ENCODE results near the gene DACH1. TPM values are rescaled to one million over a fixed set of nuclear protein-coding genes. Genes with fewer than 3 reads are reported as not detected.

DACH1 gene
- total RNA-seq, 1 donor from 2014 or later, result 8.1 TPM

GRCh38 chr13:71454509-71454908 lies 412.5 kb downstream of the DACH1 start:
- Histone ChIP-seq H3K27ac (no peak overlapping the region), H3K36me3 (no peaks in the 10 kb centered on the region), H3K4me1 (no peaks in the 10 kb centered on the region), H3K4me3 (no peak overlapping the region), H3K27me3 (ENCODE audit: low read depth) (no peaks in the 10 kb centered on the region), H3K9me3 (no peaks in the 10 kb centered on the region)
- DNase-seq (no peak), ATAC-seq (no peak)
- no peak for TF ChIP-seq CTCF (IDR thresholded peaks at IDR 0.05)
- intact Hi-C loops (cut with DNase I), result no loop called here

GRCh38 chr13:71448080-71448630 lies 418.8 kb downstream of the DACH1 start:
- Histone ChIP-seq H3K36me3 (no peaks in the 10 kb centered on the region), H3K27ac (no peak overlapping the region), H3K27me3 (ENCODE audit: low read depth) (no peaks in the 10 kb centered on the region), H3K4me3 (no peak overlapping the region), H3K4me1 (no peaks in the 10 kb centered on the region), H3K9me3 (no peaks in the 10 kb centered on the region)
- DNase-seq, result no peak
- TF ChIP-seq CTCF (IDR thresholded peaks at IDR 0.05), result no peak
- intact Hi-C loops (cut with DNase I), result no loop called here
- no peak for ATAC-seq

DNA sequence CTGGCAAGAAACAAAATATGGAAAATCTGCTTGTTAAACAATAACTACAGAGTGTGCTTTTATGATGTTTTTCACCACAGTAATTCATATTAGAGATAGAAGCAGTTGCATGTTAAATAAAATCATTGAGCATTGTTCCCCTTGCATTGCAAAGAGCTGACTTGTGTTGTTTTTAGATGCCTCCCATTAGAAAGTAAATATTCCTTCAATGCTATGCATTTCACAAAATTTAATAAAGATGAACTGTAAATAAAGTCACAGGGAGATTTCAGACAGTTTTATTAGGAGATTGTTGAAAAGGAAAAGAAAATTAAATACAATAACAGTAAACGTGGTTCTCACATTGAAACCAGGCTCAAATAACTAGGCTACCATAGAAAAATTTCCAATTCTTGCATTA lies 429.3 kb downstream of the DACH1 start:
- no peak for ATAC-seq
- Histone ChIP-seq H3K27me3 (ENCODE audit: low read depth) (no peaks in the 10 kb centered on the region), H3K27ac (no peak overlapping the region)

DNA sequence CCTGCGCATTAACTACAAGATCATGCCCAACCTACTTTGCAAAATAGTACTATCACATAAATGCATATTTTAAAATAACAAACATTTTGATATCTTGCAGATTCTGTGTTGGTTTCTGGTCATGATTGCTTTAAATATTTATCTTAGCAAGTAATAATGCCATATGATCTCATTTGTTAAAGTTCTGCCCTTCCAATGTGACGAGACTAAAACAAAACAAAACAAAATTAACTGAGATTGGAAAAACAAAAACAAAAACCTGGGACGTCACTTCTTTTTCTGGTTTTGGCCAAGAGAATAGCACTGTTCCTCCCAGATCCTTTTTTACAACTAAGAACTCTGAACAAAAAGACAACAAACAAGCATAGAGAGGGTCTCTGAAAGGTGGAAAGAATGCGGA lies 436.3 kb downstream of the DACH1 start:
- H3K27me3 ChIP-seq (ENCODE audit: low read depth), result no peaks in the 10 kb centered on the region
- DNase-seq (no peak), ATAC-seq (no peak)
- intact Hi-C loops (cut with DNase I), result no loop called here
- no peaks in the 10 kb centered on the region for H3K9me3 ChIP-seq
- no peaks in the 10 kb centered on the region for H3K36me3 ChIP-seq
- no peak for TF ChIP-seq CTCF (IDR thresholded peaks at IDR 0.05)
- no peaks in the 10 kb centered on the region for H3K4me1 ChIP-seq
- no peak overlapping the region for H3K27ac ChIP-seq
- no peak overlapping the region for H3K4me3 ChIP-seq

More for the DNA sequence above, 429.3 kb downstream of the DACH1 start:
- H3K36me3 ChIP-seq, result no peaks in the 10 kb centered on the region
- no peaks in the 10 kb centered on the region for H3K9me3 ChIP-seq
- intact Hi-C loops (cut with DNase I), result no loop called here
- H3K4me1 ChIP-seq, result no peaks in the 10 kb centered on the region
- no peak for TF ChIP-seq CTCF (IDR thresholded peaks at IDR 0.05)
- DNase-seq, result no peak
- H3K4me3 ChIP-seq, result no peak overlapping the region

GRCh38 chr13:71417205-71417604 lies 449.8 kb downstream of the DACH1 start:
- Histone ChIP-seq H3K27ac (no peak overlapping the region), H3K36me3 (no peaks in the 10 kb centered on the region), H3K27me3 (ENCODE audit: low read depth) (no peaks in the 10 kb centered on the region), H3K4me3 (no peak overlapping the region), H3K4me1 (no peaks in the 10 kb centered on the region), H3K9me3 (peaks cover 3% of the 10 kb centered on the region)
- intact Hi-C loops (cut with DNase I), result no loop called here
- ATAC-seq, result no peak
- DNase-seq, result no peak
- TF ChIP-seq CTCF (IDR thresholded peaks at IDR 0.05), result no peak

DNA sequence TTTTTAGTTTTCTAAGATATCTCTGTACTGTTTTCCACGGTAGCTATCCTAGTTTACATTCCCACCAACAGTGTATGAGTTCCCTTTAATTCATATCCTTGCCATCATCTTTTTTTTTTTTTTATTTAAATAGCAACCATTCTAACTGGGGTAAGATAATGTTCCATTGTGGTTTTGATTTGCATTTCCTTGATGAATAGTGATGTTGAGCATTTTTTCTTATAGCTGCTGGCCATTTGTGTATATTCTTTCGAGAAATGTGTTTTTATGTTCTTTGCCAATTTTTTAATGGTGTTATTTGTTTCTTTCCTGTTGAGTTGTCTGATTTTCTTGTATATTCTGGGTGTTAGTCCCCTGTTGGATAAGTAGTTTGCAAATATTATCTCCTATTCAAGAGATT lies 454.8 kb downstream of the DACH1 start:
- H3K4me1 ChIP-seq, result no peaks in the 10 kb centered on the region
- ATAC-seq, result no peak
- intact Hi-C loops (cut with DNase I), result no loop called here
- H3K9me3 ChIP-seq, result no peaks in the 10 kb centered on the region
- no peak overlapping the region for H3K27ac ChIP-seq
- no peak for TF ChIP-seq CTCF (IDR thresholded peaks at IDR 0.05)
- no peaks in the 10 kb centered on the region for H3K36me3 ChIP-seq
- no peak overlapping the region for H3K4me3 ChIP-seq
- no peaks in the 10 kb centered on the region for H3K27me3 ChIP-seq (ENCODE audit: low read depth)
- DNase-seq, result no peak
